HepG2 (cell line): ENCODE results near the gene ETHE1. TPM values are rescaled to one million over a fixed set of nuclear protein-coding genes. Genes with fewer than 3 reads are reported as not detected.

ENCODE experiments used
- BORCS8-MEF2B ChIP-seq: sonication (generic); formaldehyde crosslinking; IDR thresholded peaks from 2 replicates; pipeline ENCODE4 v1.8.0; 2022; ENCODE audit warnings: mild to moderate bottlenecking, missing genetic modification reagents
- ELF4 ChIP-seq: sonication (generic); formaldehyde crosslinking; IDR thresholded peaks from 2 replicates; pipeline ENCODE4 v1.5.0; 2020; ENCODE audit warnings: missing genetic modification reagents, mild to moderate bottlenecking, moderate library complexity, borderline replicate concordance
- FLYWCH1 ChIP-seq: sonication (generic); formaldehyde crosslinking; IDR thresholded peaks from 2 replicates; pipeline ENCODE4 v1.8.1; 2023; ENCODE audit warnings: mild to moderate bottlenecking, missing genetic modification reagents
- GABPB1 ChIP-seq: IDR thresholded peaks from 2 replicates; pipeline ENCODE4 v1.6.1; 2016; ENCODE audit warnings: mild to moderate bottlenecking, missing genetic modification reagents, moderate library complexity, missing compliant biosample characterization
- KLF6 ChIP-seq: IDR thresholded peaks from 2 replicates; pipeline ENCODE4 v1.8.0; 2016; ENCODE audit warnings: missing biosample characterization, missing genetic modification reagents
- RFXANK ChIP-seq: IDR thresholded peaks from 2 replicates; pipeline ENCODE4 v1.6.1; 2016
- SP2 ChIP-seq: sonication (generic); formaldehyde crosslinking; IDR thresholded peaks from 2 replicates; pipeline ENCODE4 v1.5.1; 2020; ENCODE audit warnings: mild to moderate bottlenecking, missing genetic modification reagents
- TCF12 ChIP-seq, 2 experiments: fragments of 450-650 bp in 1 of 2; sonication (generic) in 1 of 2; formaldehyde crosslinking in 1 of 2; IDR thresholded peaks; 2 replicates each; pipeline versions ENCODE4 v1.6.1 to v1.8.0; 2017 to 2022; ENCODE audit warnings: antibody characterized with exemption in 1 of 2, mild to moderate bottlenecking in 1 of 2, missing genetic modification reagents in 1 of 2, moderate library complexity in 1 of 2
- ZKSCAN5 ChIP-seq: sonication (generic); formaldehyde crosslinking; IDR thresholded peaks from 2 replicates; pipeline ENCODE4 v1.5.1; 2020; ENCODE audit warnings: mild to moderate bottlenecking, missing genetic modification reagents
- ZNF256 ChIP-seq: sonication (generic); formaldehyde crosslinking; conservative IDR thresholded peaks from 2 replicates; pipeline ENCODE4 v1.4.0; 2020; ENCODE audit warnings: missing genetic modification reagents
- ZNF282 ChIP-seq: fragments of 450-650 bp; IDR thresholded peaks from 2 replicates; pipeline ENCODE4 v1.6.1; 2018; ENCODE audit not compliant: partially characterized antibody
- ZNF441 ChIP-seq: sonication (generic); formaldehyde crosslinking; IDR thresholded peaks from 2 replicates; pipeline ENCODE4 v1.7.0; 2021; ENCODE audit warnings: missing genetic modification reagents, borderline replicate concordance
- ZNF552 ChIP-seq: sonication (generic); formaldehyde crosslinking; IDR thresholded peaks from 2 replicates; pipeline ENCODE4 v1.9.0; 2022; ENCODE audit warnings: missing genetic modification reagents, mild to moderate bottlenecking, borderline replicate concordance
- ZNF619 ChIP-seq: sonication (generic); formaldehyde crosslinking; IDR thresholded peaks from 2 replicates; pipeline ENCODE4 v1.4.0; 2020; ENCODE audit warnings: mild to moderate bottlenecking, missing genetic modification reagents
- ZSCAN20 ChIP-seq: sonication (generic); formaldehyde crosslinking; IDR thresholded peaks from 2 replicates; pipeline ENCODE4 v1.4.0; 2020; ENCODE audit warnings: missing genetic modification reagents, mild to moderate bottlenecking, borderline replicate concordance
- polyA plus RNA-seq, 8 experiments: library from polyadenylated mRNA; depleted of rRNA in 3 of 8; stranded (reverse) in 7 of 8; unstranded in 1 of 8; fragments of >200 nt; fragmentation: Illumina TruSeq in 4 of 8; extraction: Trizol in 4 of 8; gene quantifications; 2 replicates each; pipeline versions ENCODE4 v1.2.1 to v1.2.3, GENCODE V29; 2011 to 2016; ENCODE audit warnings: low read depth in 4 of 8, missing spikeins in 1 of 8, mixed read lengths in 1 of 8; ENCODE audit not compliant: insufficient read depth in 1 of 8
- total RNA-seq, 5 experiments: library from RNA; depleted of rRNA; stranded (reverse); fragments of >200 nt; fragmentation: Illumina TruSeq; extraction: Trizol; gene quantifications; 2 replicates each; pipeline ENCODE4 v1.2.3, GENCODE V29; 2016; ENCODE audit warnings: low read depth in 1 of 5
- TF ChIP-seq, protein P1 (sequence below): sonication (generic); formaldehyde crosslinking; IDR thresholded peaks from 2 replicates; pipeline ENCODE4 v1.9.0; 2021; ENCODE audit warnings: missing genetic modification reagents, mild to moderate bottlenecking, borderline replicate concordance
- TF ChIP-seq, protein P2 (sequence below), 2 experiments: sonication (generic) in 1 of 2; formaldehyde crosslinking in 1 of 2; IDR thresholded peaks; 2 replicates each; pipeline versions ENCODE4 v1.6.1 to v1.9.0; 2014 to 2022; ENCODE audit warnings: antibody characterized with exemption in 1 of 2, borderline replicate concordance in 1 of 2, inconsistent platforms in 1 of 2, low read depth in 1 of 2, missing genetic modification reagents in 1 of 2
- TF ChIP-seq, protein P3 (sequence below): sonication (generic); formaldehyde crosslinking; IDR thresholded peaks from 2 replicates; pipeline ENCODE4 v1.4.0; 2020; ENCODE audit warnings: missing genetic modification reagents, mild to moderate bottlenecking, borderline replicate concordance

Gene ETHE1
- total and polyA plus RNA-seq, 2 of the 13 experiments (the other 11 are each of a cell fraction or from before 2014, with no cell fraction given) = 32.5 to 58.4 TPM

DNA sequence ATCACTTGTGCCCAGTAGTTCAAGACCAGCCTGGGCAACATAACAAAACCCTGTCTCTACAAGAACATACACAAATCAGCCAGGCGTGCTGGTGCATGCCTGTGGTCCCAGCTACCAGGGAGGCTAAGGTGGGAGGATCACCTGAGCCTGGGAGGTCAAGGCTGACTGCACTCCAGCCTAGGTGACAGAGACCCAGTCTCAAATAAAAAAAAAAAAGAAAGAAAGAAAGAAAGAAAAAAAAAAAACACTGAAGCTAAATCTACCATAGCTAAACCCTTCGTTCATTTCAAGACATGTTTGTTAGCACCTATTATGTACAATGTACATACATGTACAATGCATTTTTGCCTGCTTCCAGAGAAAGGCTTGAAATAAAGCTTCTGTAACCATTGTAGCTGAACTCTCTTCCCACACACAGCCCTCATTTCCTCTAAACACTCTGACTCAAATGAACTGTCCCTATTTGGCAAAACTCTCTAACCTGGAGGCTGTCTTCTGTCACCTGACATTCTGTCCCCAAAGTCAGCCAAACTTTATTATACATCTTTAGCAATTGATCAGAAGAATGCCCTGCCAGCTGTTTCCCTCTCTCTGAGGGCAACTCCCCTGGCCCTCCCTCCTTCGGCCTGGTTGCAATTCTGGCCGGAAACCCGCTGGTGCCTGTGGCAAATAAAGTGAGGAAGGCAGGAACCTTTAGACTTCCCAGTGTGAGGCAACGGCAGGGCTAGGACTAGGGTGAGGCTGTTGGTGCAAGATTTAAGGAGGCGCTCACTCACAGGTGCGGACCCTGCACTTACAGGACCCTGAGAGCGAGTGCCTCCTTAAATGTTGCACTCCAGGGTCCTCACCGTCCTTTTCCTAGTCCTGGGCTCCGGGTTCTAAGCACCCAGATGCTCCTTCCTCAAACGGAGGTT lies 1.8 kb downstream of the ETHE1 start (continued):
- TF ChIP-seq ELF4 (CRISPR knock-in tag) (no peak), ZNF619 (no peak), FLYWCH1 (CRISPR knock-in tag) (no peak), SP2 (no peak), ZNF552 (CRISPR knock-in tag) (no peak), GABPB1 (CRISPR knock-in tag) (peak; percentile 75), BORCS8-MEF2B (CRISPR knock-in tag) (no peak; the same call in 1 of the 2 replicates), ZNF256 (CRISPR knock-in tag) (no peak), ZKSCAN5 (CRISPR knock-in tag) (no peak), RFXANK (CRISPR knock-in tag) (no peak), TCF12 (IDR thresholded peaks at IDR 0.05) (no peak), TCF12 (CRISPR knock-in tag; IDR thresholded peaks at IDR 0.05) (no peak), KLF6 (CRISPR knock-in tag) (no peak), ZNF282 (no peak), ZSCAN20 (CRISPR knock-in tag) (no peak), ZNF441 (CRISPR knock-in tag) (peak; percentile 73; the same call in 1 of the 2 replicates)
- TF ChIP-seq, protein P1, sequence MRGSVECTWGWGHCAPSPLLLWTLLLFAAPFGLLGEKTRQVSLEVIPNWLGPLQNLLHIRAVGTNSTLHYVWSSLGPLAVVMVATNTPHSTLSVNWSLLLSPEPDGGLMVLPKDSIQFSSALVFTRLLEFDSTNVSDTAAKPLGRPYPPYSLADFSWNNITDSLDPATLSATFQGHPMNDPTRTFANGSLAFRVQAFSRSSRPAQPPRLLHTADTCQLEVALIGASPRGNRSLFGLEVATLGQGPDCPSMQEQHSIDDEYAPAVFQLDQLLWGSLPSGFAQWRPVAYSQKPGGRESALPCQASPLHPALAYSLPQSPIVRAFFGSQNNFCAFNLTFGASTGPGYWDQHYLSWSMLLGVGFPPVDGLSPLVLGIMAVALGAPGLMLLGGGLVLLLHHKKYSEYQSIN (CRISPR knock-in tag) = no peak
- TF ChIP-seq, protein P2, sequence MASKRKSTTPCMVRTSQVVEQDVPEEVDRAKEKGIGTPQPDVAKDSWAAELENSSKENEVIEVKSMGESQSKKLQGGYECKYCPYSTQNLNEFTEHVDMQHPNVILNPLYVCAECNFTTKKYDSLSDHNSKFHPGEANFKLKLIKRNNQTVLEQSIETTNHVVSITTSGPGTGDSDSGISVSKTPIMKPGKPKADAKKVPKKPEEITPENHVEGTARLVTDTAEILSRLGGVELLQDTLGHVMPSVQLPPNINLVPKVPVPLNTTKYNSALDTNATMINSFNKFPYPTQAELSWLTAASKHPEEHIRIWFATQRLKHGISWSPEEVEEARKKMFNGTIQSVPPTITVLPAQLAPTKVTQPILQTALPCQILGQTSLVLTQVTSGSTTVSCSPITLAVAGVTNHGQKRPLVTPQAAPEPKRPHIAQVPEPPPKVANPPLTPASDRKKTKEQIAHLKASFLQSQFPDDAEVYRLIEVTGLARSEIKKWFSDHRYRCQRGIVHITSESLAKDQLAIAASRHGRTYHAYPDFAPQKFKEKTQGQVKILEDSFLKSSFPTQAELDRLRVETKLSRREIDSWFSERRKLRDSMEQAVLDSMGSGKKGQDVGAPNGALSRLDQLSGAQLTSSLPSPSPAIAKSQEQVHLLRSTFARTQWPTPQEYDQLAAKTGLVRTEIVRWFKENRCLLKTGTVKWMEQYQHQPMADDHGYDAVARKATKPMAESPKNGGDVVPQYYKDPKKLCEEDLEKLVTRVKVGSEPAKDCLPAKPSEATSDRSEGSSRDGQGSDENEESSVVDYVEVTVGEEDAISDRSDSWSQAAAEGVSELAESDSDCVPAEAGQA (IDR thresholded peaks at IDR 0.05; ENCODE audit: low read depth) = 0 out of 2 replicates have a peak, but pooled peaks have one; percentile 31
- TF ChIP-seq, protein P2 (CRISPR knock-in tag; IDR thresholded peaks at IDR 0.05; ENCODE audit: borderline replicate concordance) = no peak
- TF ChIP-seq, protein P3, sequence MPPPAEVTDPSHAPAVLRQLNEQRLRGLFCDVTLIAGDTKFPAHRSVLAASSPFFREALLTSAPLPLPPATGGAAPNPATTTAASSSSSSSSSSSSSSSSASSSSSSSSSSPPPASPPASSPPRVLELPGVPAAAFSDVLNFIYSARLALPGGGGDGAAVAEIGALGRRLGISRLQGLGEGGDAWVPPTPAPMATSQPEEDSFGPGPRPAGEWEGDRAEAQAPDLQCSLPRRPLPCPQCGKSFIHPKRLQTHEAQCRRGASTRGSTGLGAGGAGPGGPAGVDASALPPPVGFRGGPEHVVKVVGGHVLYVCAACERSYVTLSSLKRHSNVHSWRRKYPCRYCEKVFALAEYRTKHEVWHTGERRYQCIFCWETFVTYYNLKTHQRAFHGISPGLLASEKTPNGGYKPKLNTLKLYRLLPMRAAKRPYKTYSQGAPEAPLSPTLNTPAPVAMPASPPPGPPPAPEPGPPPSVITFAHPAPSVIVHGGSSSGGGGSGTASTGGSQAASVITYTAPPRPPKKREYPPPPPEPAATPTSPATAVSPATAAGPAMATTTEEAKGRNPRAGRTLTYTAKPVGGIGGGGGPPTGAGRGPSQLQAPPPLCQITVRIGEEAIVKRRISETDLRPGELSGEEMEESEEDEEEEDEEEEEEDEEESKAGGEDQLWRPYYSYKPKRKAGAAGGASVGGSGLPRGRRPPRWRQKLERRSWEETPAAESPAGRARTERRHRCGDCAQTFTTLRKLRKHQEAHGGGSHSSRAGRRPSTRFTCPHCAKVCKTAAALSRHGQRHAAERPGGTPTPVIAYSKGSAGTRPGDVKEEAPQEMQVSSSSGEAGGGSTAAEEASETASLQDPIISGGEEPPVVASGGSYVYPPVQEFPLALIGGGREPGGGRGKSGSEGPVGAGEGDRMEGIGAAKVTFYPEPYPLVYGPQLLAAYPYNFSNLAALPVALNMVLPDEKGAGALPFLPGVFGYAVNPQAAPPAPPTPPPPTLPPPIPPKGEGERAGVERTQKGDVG (CRISPR knock-in tag) = no peak
